ENCODE results near the gene MARVELD1. TPM values are rescaled to one million over a fixed set of nuclear protein-coding genes. Genes with fewer than 3 reads are reported as not detected.

The MARVELD1 gene
- total RNA-seq, 4 donors from 2014 or later: 3.5 to 10.3 (median 7.1) TPM

DNA sequence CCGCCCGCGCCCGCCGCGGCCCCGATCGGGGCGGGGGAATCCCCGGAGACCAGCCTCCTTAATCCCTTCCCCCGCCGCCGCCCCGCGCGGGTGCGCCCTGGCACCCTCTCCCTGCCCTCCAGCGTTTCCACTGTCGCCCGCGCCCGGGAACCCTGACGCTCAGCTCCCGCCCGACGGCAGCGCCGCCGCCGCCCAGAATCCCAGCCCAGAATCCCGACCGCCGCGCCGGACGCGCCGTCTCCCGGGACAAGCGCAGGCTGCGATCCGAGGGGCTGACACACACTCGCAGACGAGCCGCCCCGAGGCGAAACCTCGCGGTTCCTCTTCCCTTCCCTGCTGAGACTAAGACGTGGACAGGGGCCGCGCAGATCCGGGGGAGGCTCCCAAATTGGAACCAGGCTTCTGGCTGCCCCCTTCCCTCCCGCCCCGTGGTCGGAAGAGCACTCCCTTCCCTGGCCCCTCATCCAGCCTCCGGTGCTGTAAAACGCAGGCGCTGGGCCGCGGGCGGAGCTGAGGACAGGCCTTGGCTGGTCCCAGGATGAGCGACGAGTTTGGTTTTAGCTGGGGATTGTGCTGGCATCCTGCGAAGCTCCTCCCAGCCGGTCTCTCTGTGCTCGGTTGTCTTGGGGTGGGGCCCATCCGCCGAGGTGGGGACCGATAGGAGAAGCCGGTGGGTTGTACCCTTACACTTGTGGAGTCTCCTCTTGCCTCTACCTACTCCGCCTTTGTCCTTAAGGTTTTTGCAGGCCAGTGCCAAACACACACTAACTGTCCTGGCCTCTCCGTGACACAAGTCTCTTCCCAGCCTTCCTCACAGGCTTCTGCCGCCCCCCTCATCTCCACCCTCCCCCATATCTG, 1.1 kb downstream of the MARVELD1 start:
- H3K36me3 ChIP-seq: no peaks in the 10 kb centered on the region
- peak overlapping the region; percentile 56 to 75 (median 63) for H3K4me3 ChIP-seq
- no peaks in the 10 kb centered on the region for H3K27me3 ChIP-seq
- no peaks in the 10 kb centered on the region for H3K9me3 ChIP-seq
- peaks cover 0 to 31% (median 10%) of the 10 kb centered on the region in 4 donors for H3K4me1 ChIP-seq
- peak overlapping the region; percentile 76 to 92 (median 80) for H3K27ac ChIP-seq
- TF ChIP-seq POLR2A (IDR thresholded peaks at IDR 0.05): no peak
- TF ChIP-seq, protein P1, sequence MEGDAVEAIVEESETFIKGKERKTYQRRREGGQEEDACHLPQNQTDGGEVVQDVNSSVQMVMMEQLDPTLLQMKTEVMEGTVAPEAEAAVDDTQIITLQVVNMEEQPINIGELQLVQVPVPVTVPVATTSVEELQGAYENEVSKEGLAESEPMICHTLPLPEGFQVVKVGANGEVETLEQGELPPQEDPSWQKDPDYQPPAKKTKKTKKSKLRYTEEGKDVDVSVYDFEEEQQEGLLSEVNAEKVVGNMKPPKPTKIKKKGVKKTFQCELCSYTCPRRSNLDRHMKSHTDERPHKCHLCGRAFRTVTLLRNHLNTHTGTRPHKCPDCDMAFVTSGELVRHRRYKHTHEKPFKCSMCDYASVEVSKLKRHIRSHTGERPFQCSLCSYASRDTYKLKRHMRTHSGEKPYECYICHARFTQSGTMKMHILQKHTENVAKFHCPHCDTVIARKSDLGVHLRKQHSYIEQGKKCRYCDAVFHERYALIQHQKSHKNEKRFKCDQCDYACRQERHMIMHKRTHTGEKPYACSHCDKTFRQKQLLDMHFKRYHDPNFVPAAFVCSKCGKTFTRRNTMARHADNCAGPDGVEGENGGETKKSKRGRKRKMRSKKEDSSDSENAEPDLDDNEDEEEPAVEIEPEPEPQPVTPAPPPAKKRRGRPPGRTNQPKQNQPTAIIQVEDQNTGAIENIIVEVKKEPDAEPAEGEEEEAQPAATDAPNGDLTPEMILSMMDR (IDR thresholded peaks at IDR 0.05): no peak
- peak; percentile 18 to 81 (median 71) for DNase-seq

DNA sequence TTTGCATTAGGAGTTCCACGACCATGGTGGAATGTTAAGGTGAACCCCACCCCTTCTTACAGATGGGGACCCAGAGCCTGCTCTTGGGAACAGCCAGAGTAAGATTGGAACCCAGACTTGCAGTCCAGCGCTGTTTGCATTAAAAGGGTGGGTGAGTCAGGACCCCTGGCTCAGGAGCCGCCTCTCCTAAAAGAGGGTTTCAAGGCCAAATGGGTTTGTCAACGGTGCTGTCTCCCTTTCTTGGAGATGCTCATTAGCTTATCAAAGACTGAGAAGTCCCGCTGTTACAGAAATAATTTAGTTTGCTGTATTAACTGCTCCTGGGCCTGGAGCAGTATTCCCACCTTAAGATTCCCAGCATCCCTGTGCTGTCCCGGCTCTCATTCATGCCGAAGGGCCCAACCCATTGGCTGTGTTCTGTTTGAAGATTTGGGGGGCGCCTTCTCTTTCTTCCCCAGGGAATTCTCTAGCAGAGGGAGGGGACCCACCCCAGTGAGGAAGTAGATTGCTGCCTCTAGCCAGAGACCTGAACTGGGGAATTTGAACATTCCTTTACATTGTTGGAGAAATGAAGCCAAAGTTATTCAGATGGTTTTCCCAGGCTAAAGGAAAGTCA, 1.8 kb downstream of the MARVELD1 start:
- peak in 1 of 3 donors; percentile 21 for DNase-seq
- H3K4me3 ChIP-seq: peak overlapping the region in 3 of 4 donors; percentile 24 to 59 (median 56)
- H3K36me3 ChIP-seq: no peaks in the 10 kb centered on the region
- H3K9me3 ChIP-seq: no peaks in the 10 kb centered on the region
- TF ChIP-seq, protein P1 (IDR thresholded peaks at IDR 0.05): no peak
- TF ChIP-seq POLR2A (IDR thresholded peaks at IDR 0.05): no peak
- H3K27me3 ChIP-seq: no peaks in the 10 kb centered on the region
- peak overlapping the region in 3 of 4 donors; percentile 77 to 92 (median 84) for H3K27ac ChIP-seq
- peaks cover 0 to 31% (median 10%) of the 10 kb centered on the region in 4 donors for H3K4me1 ChIP-seq

DNA sequence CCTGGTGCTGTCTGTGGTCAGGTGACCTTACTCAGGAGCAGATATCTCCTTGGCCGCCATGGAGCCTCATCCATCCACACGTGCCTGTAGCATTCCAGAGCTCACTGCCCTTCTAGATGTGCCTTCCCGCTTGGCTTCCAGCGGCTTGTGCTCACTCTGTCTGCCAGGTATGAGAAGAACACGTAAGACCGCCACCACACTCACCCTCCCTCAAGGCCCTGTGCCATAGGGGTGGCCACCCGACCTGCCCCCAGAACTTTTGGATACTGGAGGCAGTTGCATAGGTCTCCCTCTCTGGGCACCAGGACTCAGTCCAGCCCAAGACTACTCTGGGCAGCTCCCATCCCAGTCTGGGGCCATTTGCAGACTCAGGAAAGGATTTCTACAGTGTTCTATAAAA, 4.1 kb downstream of the MARVELD1 start:
- Histone ChIP-seq H3K36me3 (no peaks in the 10 kb centered on the region), H3K9me3 (no peaks in the 10 kb centered on the region), H3K27me3 (no peaks in the 10 kb centered on the region), H3K4me3 (no peak overlapping the region), H3K27ac (peak overlapping the region in 3 of 4 donors; percentile 54 to 89 (median 59)), H3K4me1 (peaks cover 0 to 41% (median 10%) of the 10 kb centered on the region in 4 donors)
- no peak for TF ChIP-seq POLR2A (IDR thresholded peaks at IDR 0.05)
- TF ChIP-seq, protein P1 (IDR thresholded peaks at IDR 0.05): no peak
- peak in 1 of 3 donors; percentile 24 for DNase-seq

DNA sequence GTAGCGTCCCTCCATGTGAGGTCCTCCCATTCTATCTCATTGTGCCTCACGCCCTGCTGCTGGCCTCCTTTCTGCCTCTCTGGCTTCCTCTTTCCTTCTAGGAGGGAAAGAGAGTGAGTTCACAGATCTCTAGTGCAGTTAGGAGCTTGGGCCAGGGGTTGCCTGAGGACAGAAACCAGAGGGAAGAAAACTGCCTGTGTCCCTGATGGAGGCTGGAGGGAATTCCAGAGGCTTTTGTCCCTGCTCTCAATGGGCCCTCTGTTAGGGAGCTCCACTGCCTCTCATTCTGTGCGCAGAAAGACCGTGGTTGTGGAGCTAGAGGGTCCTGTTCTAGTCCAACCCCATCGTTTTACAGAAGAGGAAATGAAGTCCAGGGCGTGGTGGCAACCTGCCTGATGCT, 4.6 kb downstream of the MARVELD1 start:
- H3K36me3 ChIP-seq: no peaks in the 10 kb centered on the region
- H3K27ac ChIP-seq: peak overlapping the region in 3 of 4 donors; percentile 54 to 89 (median 59)
- no peak overlapping the region for H3K4me3 ChIP-seq
- no peaks in the 10 kb centered on the region for H3K27me3 ChIP-seq
- TF ChIP-seq POLR2A (IDR thresholded peaks at IDR 0.05): no peak
- TF ChIP-seq, protein P1 (IDR thresholded peaks at IDR 0.05): no peak
- DNase-seq: no peak
- H3K9me3 ChIP-seq: no peaks in the 10 kb centered on the region
- peaks cover 0 to 40% (median 8%) of the 10 kb centered on the region in 4 donors for H3K4me1 ChIP-seq

DNA sequence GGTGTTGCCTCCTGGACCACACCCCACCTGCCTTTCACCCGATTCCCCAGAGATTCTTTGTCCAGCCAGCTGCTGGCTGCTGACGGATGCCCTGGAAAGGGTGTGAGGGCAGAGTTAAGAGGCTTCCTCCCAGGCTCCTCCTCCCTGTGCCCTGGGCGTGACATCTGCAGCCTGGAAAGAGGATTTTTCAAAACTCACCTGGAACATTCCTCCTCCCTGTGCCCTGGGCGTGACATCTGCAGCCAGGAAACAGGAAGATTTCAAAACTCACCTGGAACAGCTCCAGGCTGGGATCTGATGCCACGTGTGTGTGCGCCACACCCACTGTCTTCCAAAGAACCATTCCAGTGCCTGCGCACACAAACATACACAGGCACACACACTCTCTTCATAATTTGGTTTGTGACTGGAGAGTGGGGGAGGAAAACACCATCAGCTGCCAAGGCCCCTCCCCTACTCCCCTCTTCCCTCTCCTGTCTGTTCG, 5.2 kb downstream of the MARVELD1 start:
- TF ChIP-seq, protein P1 (IDR thresholded peaks at IDR 0.05): no peak
- TF ChIP-seq POLR2A (IDR thresholded peaks at IDR 0.05): peak in 1 of 2 donors; percentile 69
- Histone ChIP-seq H3K27ac (peak overlapping the region in 3 of 4 donors; percentile 54 to 89 (median 59)), H3K4me3 (no peak overlapping the region), H3K4me1 (peaks cover 0 to 37% (median 7%) of the 10 kb centered on the region in 4 donors), H3K36me3 (no peaks in the 10 kb centered on the region), H3K9me3 (no peaks in the 10 kb centered on the region), H3K27me3 (no peaks in the 10 kb centered on the region)
- peak in 2 of 3 donors; percentile 88 to 93 for DNase-seq

Measured in Peyer's patch (tissue), 4 donors.